GM06990 (cell line): Measurements from ENCODE around the gene KLC4.

Experiments
- DNase-seq: peaks from one replicate; pipeline ENCODE4 v3.0.0-alpha.2; 2011; ENCODE audit not compliant: insufficient read length; ENCODE audit errors: extremely low read depth
- H3K27me3 ChIP-seq: replicated peaks from 2 replicates; pipeline ENCODE4 v1.6.0; 2011; ENCODE audit warnings: low read length; ENCODE audit not compliant: control insufficient read depth, insufficient read depth
- H3K36me3 ChIP-seq: 2 replicates; pipeline ENCODE4 v1.5.1; 2011; ENCODE audit warnings: low read length; ENCODE audit not compliant: control insufficient read depth, insufficient read depth
- H3K4me3 ChIP-seq: replicated peaks from 2 replicates; pipeline ENCODE4 v1.5.1; 2011; ENCODE audit warnings: low read depth, mild to moderate bottlenecking, control low read depth, low read length
- TF ChIP-seq, protein P1 (sequence below): IDR thresholded peaks from 2 replicates; pipeline ENCODE4 v1.5.1; 2011; ENCODE audit warnings: low read length, control low read depth, mild to moderate bottlenecking, inconsistent platforms; ENCODE audit not compliant: insufficient read depth, poor library complexity, severe bottlenecking

KLC4 gene

DNA sequence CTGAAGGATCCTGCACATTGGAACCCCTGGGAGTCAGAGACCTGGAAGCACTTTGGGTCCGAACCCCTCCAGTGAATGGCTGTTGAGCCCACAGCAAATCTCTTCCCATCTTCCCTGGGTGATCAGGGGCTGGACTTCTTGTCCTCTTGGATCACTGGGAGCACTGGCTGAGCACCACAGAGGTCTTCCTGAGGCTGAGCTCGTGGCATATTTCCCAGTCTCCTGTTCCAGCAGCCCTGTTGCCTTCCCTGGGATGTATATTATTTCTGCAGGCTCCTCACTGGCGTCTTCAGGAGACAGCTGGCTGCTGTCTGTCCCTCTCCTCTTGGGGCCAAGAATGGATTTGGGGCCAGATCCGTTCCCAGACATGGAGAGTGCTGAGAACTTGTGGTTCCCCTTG is 60.1 kb downstream of the KLC4 start:
- DNase-seq: no peak
- Histone ChIP-seq H3K27me3 (no peaks in the 10 kb centered on the region), H3K36me3 (no peaks in the 10 kb centered on the region), H3K4me3 (no peak overlapping the region)
- TF ChIP-seq, protein P1, sequence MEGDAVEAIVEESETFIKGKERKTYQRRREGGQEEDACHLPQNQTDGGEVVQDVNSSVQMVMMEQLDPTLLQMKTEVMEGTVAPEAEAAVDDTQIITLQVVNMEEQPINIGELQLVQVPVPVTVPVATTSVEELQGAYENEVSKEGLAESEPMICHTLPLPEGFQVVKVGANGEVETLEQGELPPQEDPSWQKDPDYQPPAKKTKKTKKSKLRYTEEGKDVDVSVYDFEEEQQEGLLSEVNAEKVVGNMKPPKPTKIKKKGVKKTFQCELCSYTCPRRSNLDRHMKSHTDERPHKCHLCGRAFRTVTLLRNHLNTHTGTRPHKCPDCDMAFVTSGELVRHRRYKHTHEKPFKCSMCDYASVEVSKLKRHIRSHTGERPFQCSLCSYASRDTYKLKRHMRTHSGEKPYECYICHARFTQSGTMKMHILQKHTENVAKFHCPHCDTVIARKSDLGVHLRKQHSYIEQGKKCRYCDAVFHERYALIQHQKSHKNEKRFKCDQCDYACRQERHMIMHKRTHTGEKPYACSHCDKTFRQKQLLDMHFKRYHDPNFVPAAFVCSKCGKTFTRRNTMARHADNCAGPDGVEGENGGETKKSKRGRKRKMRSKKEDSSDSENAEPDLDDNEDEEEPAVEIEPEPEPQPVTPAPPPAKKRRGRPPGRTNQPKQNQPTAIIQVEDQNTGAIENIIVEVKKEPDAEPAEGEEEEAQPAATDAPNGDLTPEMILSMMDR: no peak

DNA sequence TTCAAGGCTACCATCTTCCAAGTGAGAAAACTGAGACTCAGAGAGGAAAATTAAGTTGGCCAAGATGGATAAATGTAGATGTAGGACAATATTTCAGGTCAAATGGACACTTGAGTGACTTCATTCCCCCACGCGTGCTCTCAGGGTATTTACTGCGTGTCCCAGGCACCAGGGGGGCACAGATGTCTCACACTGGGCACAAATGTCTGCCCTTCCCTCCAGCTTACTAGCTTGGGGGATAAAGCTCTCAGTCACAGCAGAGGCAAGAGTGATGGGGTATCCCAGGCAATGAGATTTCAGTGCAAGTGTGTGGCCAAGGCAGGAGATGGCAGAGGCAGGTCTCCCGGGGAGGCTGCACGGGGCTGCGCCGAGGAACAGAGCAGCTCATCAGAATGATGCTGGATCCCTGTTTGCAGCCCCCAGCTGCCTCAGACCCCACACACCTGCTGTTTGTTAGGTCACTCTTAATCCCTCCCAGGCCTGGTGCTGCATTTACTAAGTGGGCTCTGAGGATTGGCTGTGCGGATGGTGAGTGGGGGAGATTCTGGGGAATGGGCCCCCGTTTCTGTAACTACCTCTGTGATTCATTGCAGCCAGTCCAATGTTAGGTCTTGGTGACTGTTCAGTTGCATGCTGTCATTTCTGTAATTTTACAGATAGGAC is 60.8 kb downstream of the KLC4 start:
- no peak for DNase-seq
- no peaks in the 10 kb centered on the region for H3K36me3 ChIP-seq
- TF ChIP-seq, protein P1: no peak
- H3K4me3 ChIP-seq: no peak overlapping the region
- H3K27me3 ChIP-seq: no peaks in the 10 kb centered on the region

DNA sequence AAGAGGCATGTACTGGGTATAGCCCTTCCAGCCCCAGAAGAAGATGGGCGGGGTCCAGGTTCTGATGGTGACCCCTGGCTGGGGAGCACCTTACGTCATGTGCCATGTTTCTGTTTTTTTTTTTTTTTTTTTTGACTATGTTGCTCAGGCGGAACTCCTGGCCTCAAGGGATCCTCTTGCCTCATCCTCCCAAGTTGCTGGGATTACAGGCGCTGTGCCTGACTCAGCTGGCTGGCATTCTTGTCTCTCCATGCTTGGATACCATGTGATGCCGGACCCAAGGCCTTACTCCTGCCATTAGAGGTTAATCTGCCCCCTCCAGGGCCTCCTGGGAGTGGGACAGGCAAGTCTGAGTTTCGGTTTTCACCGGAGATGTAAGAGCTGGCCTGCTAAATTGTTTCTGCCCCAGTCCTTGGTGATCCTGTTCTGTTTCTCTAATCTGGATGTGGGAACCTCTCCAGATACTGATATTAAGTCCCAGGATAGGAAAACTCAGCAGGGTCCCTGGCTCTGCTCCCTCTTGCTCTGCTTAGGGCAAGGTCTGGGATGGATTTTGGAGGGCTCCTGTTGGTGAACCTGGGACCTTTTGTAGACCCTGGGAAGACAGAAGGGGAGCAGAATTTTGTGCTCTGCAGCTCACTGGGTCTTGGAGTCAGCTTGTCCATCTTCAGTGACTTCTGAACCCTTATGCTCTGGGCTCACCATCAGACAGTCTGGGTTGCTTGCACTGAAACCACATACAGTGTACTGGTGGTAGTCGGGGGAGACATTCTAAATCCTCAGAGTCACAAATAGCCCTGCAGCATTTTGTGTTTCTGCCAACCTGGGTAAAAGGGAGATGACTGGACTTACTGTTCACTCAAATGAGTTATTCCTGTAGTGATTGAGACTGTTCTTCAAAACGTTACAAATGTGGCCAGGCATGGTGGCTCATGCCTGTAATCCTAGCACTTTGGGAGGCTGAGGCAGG is 61.8 kb downstream of the KLC4 start:
- Histone ChIP-seq H3K4me3 (no peak overlapping the region), H3K36me3 (no peaks in the 10 kb centered on the region), H3K27me3 (no peaks in the 10 kb centered on the region)
- TF ChIP-seq, protein P1: no peak
- no peak for DNase-seq

DNA sequence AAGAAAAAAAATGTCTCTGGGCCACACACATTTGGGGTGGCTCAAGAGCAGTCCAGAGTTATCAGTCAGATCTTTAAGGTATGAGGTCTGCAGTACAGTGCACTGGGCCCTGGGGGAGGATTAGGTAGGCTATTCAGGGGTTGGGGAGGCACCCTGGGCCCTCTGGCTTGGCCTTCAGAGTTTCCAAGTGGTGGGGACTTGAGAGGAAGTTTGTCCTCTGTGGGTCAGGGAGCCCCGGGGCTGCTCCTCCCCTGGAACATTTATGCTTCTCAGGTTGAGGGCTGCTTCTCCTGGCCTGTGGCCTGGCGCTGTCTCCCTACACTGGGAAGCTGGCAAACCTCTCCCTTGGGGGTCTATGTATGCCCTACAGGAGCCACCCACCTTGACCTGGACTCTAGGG is 62.7 kb downstream of the KLC4 start:
- TF ChIP-seq, protein P1: no peak
- no peak for DNase-seq
- Histone ChIP-seq H3K36me3 (no peaks in the 10 kb centered on the region), H3K4me3 (no peak overlapping the region), H3K27me3 (no peaks in the 10 kb centered on the region)

- H3K36me3 ChIP-seq: no peaks in the 10 kb centered on the region
- TF ChIP-seq, protein P1: no peak
- DNase-seq: no peak
- no peaks in the 10 kb centered on the region for H3K27me3 ChIP-seq
- no peak overlapping the region for H3K4me3 ChIP-seq
These were observed 64.3 kb downstream of the KLC4 start for GRCh38 chr6:43123461-43124314.
